GM12891 (cell line): ENCODE results near the gene PAPOLG.
"Not testable (repeated sequence)": the region's sequence is repeated elsewhere in the genome, so short reads cannot be mapped to it uniquely, and the experiment has no call there.

Experiments
- DNase-seq: peaks from one replicate; pipeline ENCODE4 v3.0.0; 2011; ENCODE audit warnings: low spot score; ENCODE audit not compliant: insufficient read length
- FAIRE-seq: peaks from 2 replicates; lab custom pipeline; 2011; peaks lifted over from hg19 to GRCh38; lab: Jason Lieb, UNC
- PAX5 ChIP-seq: IDR thresholded peaks from 2 replicates; pipeline ENCODE4 v1.6.1; 2011; ENCODE audit warnings: low read length, moderate library complexity, mild to moderate bottlenecking; ENCODE audit not compliant: insufficient read depth, severe bottlenecking
- POLR2A ChIP-seq: IDR thresholded peaks from 2 replicates; pipeline ENCODE4 v1.6.1; 2011; ENCODE audit warnings: low read depth, low read length, control low read depth
- POLR2AphosphoS5 ChIP-seq: IDR thresholded peaks from 2 replicates; pipeline ENCODE4 v1.6.1; 2011; ENCODE audit warnings: low read depth, low read length, control low read depth
- POU2F2 ChIP-seq: IDR thresholded peaks from 2 replicates; pipeline ENCODE4 v1.6.1; 2011; ENCODE audit warnings: low read depth, mild to moderate bottlenecking, control low read depth, low read length, moderate library complexity
- SPI1 ChIP-seq: IDR thresholded peaks from 2 replicates; pipeline ENCODE4 v1.6.1; 2011; ENCODE audit warnings: low read depth, low read length, control low read depth
- TAF1 ChIP-seq: IDR thresholded peaks from 2 replicates; pipeline ENCODE4 v1.6.1; 2011; ENCODE audit warnings: low read depth, low read length, control low read depth

The PAPOLG gene

GRCh38 chr2:60796573-60797509, 40.8 kb downstream of the PAPOLG start:
- DNase-seq (no peak), FAIRE-seq (peak; percentile 78)
- TF ChIP-seq POU2F2 (no peak), TAF1 (no peak), SPI1 (peak; percentile 91), POLR2AphosphoS5 (no peak), PAX5 (no peak), POLR2A (no peak)

- TF ChIP-seq PAX5: no peak
- TF ChIP-seq TAF1: no peak
- no peak for TF ChIP-seq POLR2A
- TF ChIP-seq SPI1: no peak
- TF ChIP-seq POLR2AphosphoS5: no peak
- no peak for TF ChIP-seq POU2F2
- FAIRE-seq (no peak), DNase-seq (no peak)
Measured at GRCh38 chr2:60804473-60804872, 48.4 kb downstream of the PAPOLG start.

DNA sequence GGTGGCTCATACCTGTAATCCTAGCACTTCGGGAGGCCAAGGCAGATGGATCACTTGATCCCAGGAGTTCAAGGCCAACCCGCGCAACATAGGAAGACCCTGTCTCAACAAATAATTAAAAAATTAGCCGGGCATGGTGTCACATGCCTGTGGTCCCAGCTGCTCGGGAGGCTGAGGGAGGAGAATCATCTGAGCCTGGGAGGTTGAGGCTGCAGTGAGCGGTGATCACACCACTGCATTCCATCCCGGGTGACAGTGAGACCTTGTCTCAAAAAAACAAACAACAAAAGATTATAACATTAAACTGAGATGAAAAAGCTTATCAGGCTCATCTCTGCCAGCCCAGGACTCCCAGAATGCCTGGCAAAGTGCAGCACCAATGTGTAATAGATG, 50.5 kb downstream of the PAPOLG start:
- FAIRE-seq (no peak), DNase-seq (no peak)
- TF ChIP-seq POLR2AphosphoS5 (no peak), POU2F2 (no peak), POLR2A (no peak), TAF1 (no peak), PAX5 (no peak), SPI1 (no peak)

DNA sequence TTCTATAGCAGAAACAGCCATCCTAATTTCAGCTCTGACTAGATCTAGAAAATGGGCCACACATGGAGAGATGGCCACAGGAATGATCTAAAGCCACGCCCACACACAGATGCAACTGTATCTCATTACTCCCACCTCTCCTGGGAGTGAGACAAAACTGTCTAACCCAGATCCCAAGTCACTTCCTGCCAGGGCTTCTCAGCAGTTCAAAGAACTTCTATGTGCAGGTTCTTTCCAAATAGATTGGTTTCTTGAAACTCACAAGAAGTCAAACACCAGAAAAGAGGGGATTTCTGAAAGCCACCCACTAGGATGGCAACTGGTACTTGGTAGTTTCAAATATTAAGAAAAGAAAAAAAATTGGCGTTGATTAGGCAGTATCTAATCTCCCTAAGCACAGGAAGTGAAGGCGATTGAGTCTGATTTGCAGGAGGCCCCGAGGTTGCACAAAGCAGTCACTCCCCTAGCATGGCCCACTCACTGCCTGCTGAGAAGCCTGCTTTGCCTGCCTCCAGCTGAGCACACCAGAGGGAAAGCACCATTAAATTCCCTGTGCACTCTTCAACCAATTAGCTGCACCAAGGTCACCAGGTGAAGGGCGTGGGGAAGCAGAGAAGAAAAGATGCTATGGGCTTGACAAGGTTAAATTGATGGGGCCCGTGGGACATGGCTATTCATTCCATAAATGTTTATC, 51.1 kb downstream of the PAPOLG start:
- TF ChIP-seq POLR2A (no peak), POU2F2 (peak; percentile 83), SPI1 (0 out of 2 replicates have a peak, but pooled peaks have one; percentile 0), TAF1 (no peak), PAX5 (no peak), POLR2AphosphoS5 (no peak)
- FAIRE-seq: peak; percentile 59
- peak; percentile 40 for DNase-seq

DNA sequence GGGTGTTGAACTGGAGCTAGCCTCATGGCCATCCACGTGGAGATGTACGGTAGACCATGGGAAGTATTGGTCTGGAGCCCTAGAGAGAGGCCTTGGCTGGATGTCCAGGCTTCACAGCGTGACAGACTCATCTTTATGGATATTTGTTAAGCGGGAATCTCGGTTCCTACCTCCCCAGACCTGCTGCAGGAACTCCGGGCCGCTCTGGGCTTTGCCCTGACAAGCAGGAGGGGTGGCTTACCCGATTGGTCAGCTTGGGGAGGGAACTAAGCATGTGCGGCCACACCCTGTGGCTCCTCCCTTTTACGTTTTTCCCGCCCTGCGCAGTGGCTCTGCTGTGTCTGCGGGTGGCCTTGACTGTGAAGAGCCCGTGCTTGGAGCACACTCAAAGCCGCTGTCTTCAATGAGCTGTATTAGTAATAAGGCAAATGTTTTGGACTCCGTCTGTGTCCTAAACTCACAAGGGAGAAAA, 52.3 kb downstream of the PAPOLG start:
- DNase-seq (no peak), FAIRE-seq (no peak)
- TF ChIP-seq POLR2A (no peak), POU2F2 (no peak), POLR2AphosphoS5 (no peak), SPI1 (no peak), TAF1 (no peak), PAX5 (no peak)

DNA sequence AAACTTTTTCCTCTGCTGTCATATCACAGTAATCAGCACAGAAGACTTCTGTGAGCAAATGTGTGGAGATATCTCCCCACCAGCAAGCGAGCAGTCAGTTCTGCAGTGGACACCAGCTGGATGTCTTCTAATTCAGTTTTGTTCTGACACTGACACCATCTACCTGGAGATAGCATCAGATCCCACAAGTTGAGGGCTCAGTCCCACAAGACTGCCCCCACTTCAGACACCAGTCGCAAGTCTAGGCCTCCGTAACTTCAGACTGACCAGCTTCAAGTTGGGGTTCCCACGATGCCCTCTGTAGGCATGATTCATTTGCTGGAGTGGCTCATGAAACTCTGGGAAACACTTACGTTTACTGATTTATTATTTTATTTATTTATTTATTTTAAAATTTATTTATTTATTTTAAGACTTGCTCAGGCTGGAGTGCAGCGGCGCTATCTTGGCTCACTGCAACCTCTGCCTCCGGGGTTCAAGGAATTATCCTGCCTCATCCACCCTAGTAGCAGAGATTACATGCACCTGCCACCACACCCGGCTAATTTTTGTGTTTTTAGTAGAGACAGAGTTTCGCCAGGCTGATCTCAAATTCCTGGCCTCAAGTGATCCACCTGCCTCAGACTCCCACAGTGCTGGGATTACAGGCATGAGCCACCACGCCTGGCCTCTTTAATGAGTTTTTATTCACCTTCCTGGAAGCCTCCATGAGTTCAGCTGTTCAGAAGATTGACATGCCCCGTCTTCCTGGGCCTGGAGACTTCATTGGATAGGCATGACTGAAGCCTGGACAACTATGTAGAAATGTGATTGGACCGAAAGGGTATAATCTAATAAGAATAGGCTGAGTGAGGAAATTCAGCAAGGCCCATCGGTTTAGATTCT, 55.7 kb downstream of the PAPOLG start:
- no peak for FAIRE-seq
- DNase-seq: no peak
- TF ChIP-seq SPI1: no peak
- TF ChIP-seq PAX5: no peak
- TF ChIP-seq POLR2A: no peak
- TF ChIP-seq TAF1: no peak
- TF ChIP-seq POLR2AphosphoS5: no peak
- TF ChIP-seq POU2F2: no peak

- FAIRE-seq: not testable (repeated sequence)
Measured at GRCh38 chr2:60817191-60817590, 61.1 kb downstream of the PAPOLG start.

DNA sequence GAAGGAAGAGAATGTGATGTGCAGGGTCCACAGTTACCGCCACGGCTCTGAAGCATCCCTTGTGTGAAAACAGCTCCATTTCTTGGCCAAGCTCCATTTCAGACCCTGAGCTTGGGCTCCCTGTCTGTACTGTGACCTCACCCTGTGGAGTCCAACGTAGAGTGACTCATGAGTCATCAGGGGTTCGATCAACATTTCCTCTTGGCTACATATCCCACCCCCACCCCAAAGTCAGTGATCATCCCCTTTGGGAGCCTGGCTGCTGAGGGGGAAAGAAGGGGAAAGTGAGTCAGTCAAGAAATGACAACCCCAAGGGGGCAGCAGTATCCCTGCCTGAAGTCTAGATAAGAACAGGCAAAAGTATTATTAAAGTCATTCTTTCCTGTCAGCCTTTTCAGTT, 62.2 kb downstream of the PAPOLG start:
- no peak for FAIRE-seq
- TF ChIP-seq PAX5 (no peak), SPI1 (no peak), TAF1 (no peak), POLR2A (no peak), POU2F2 (no peak), POLR2AphosphoS5 (no peak)
- DNase-seq: no peak

More at GRCh38 chr2:60817191-60817590, 61.1 kb downstream of the PAPOLG start:
- DNase-seq: not testable (repeated sequence)

GRCh38 chr2:60819155-60819862, 63.2 kb downstream of the PAPOLG start:
- no peak for DNase-seq
- FAIRE-seq: no peak
- TF ChIP-seq POU2F2: no peak
- TF ChIP-seq SPI1: peak; percentile 14; the same call in 1 of the 2 replicates
- TF ChIP-seq TAF1: no peak
